GM19239 (cell line): ENCODE results near the gene EPHA6.
A peak's percentile ranks its signal among the peaks of the same experiment; 100 is the strongest.

ENCODE experiments used
- DNase-seq: peaks from one replicate; pipeline ENCODE4 v3.0.0; 2011; ENCODE audit warnings: low spot score; ENCODE audit not compliant: insufficient read length
- FAIRE-seq: peaks from 2 replicates; lab custom pipeline; 2011; peaks lifted over from hg19 to GRCh38; lab: Jason Lieb, UNC

Gene EPHA6

DNA sequence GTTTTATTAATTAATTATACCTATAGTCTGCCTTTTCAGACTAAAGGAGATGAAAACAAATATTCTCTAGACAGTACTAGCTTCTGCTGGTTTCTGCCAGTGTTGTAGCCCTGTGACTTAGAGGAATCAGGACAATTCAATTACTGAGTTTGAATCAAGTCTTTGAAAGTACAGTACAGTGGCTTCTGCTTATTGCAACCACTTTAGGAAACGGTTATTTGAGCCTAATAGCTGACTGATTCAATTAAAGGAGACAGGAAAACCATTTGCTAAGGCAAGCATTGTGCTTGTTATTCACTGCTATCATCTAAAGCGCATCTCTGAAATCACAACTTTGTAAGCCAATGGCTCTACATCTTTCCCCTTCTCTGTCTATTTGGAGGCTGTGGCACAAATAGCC lies 860.1 kb downstream of the EPHA6 start:
- FAIRE-seq: no peak
- DNase-seq: no peak

DNA sequence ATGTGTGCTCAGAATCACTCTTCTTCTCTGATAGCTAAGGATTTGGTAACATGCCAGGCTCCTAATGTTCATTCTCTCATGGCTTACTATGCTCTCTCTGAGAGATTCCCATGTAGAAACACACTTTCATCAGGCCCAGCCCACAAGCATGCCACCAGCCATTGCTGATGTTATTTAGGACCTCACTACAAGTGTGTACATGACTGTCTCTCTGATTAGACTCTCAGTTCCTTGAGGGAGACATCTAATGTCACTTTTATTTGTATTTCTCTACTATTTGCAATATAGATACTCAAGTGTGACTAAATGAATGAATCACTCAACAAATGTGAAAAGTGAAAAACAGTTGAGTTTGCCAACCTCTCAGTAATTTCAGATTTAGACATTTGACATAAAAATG lies 865.8 kb downstream of the EPHA6 start:
- FAIRE-seq (no peak), DNase-seq (no peak)

DNA sequence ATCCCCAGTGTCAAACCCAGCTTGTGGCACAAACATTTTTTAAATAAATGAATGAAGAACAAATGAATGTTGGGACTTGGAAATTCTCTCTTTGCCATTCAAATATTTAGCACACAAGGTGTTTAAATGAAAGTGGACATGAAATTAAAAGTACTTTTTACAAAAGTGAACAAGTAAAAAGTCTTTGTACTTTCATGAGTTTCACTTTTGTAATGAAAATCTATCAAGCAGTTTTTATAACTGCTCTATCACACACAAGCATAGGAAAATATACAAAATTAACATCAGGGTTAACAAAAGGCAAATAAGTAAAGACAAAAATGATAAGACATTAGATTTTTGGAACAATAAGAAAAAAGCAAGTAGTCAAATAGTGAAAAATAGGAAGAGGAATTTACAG lies 866.3 kb downstream of the EPHA6 start:
- no peak for FAIRE-seq

GRCh38 chr3:97684490-97684889 lies 870.1 kb downstream of the EPHA6 start:
- FAIRE-seq: no peak
- DNase-seq: no peak

More for the DNA sequence above, 866.3 kb downstream of the EPHA6 start:
- DNase-seq: no peak

GRCh38 chr3:97686258-97686657 lies 871.9 kb downstream of the EPHA6 start:
- FAIRE-seq: no peak
- no peak for DNase-seq

GRCh38 chr3:97687734-97688133 lies 873.3 kb downstream of the EPHA6 start:
- FAIRE-seq: no peak

GRCh38 chr3:97689111-97689510 lies 874.7 kb downstream of the EPHA6 start:
- DNase-seq (no peak), FAIRE-seq (no peak)

More at GRCh38 chr3:97687734-97688133, 873.3 kb downstream of the EPHA6 start:
- DNase-seq: no peak

GRCh38 chr3:97689962-97690361 lies 875.6 kb downstream of the EPHA6 start:
- FAIRE-seq (no peak), DNase-seq (no peak)

GRCh38 chr3:97691354-97691753 lies 877.0 kb downstream of the EPHA6 start:
- FAIRE-seq (no peak), DNase-seq (no peak)

- FAIRE-seq: no peak
- no peak for DNase-seq
Observed at GRCh38 chr3:97692389-97692788, 878.0 kb downstream of the EPHA6 start.

DNA sequence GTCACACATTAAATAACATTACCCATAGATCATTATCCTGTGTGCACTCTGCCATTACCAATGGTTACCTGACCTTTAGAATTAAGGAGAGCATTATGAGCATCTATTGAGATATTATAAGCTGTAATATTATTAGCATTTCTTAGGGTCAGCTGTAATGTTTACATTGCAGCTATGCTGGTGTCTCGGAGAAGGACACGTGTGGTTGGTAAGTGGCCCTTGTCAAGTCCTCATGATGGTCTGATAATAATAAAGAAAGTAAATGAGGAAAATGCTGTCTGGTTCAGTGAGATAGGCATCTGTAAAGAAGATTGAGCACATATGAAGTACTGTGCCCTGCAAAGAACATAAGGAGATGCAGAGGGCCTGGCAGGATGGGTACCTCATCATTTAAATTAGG lies 878.4 kb downstream of the EPHA6 start:
- FAIRE-seq (no peak), DNase-seq (no peak)

DNA sequence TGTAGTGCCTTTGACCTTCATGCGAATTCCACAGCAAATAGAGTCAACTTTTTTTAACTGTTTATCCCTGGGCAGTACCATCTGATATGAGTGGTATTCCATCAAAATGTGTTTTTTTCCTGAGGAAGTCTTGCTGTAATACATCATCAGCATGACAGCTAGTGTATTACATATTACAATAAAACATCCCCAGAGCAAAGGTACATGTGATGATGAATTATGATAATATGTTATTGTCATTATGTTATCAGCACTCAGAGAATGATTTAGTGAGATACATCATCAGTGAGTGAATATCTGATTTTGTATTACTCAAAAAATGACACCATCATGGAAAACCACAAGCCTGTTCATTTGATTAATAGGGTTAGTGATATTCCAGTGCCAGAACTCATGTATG lies 880.5 kb downstream of the EPHA6 start:
- FAIRE-seq: no peak
- no peak for DNase-seq

GRCh38 chr3:97698691-97699090 lies 884.3 kb downstream of the EPHA6 start:
- DNase-seq (no peak), FAIRE-seq (no peak)

DNA sequence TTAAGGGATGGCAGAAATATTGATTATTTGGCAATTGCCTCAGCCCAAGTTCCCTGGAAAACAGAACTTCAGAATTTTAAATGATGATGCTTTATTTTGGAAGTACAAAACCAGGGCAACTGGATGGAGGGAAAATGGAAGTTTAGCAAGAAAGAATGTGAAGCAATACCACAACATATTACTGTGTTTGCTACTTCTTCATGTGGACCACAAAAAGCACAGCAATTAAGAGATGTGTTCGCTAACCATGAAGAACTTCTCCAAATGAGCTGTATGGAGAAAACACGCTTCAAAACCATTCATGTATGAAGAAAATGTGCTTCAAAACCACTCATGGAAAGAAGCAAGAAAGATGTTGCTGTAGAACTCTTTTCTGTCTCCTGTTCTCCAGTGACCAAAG lies 885.5 kb downstream of the EPHA6 start:
- FAIRE-seq: no peak
- DNase-seq: no peak

GRCh38 chr3:97705764-97706163 lies 891.4 kb downstream of the EPHA6 start:
- FAIRE-seq (no peak), DNase-seq (no peak)

- no peak for FAIRE-seq
- no peak for DNase-seq
Observed at GRCh38 chr3:97706226-97706625, 891.8 kb downstream of the EPHA6 start.

GRCh38 chr3:97711654-97712053 lies 897.3 kb downstream of the EPHA6 start:
- no peak for DNase-seq
- FAIRE-seq: no peak

GRCh38 chr3:97712919-97713318 lies 898.5 kb downstream of the EPHA6 start:
- FAIRE-seq (no peak), DNase-seq (no peak)

DNA sequence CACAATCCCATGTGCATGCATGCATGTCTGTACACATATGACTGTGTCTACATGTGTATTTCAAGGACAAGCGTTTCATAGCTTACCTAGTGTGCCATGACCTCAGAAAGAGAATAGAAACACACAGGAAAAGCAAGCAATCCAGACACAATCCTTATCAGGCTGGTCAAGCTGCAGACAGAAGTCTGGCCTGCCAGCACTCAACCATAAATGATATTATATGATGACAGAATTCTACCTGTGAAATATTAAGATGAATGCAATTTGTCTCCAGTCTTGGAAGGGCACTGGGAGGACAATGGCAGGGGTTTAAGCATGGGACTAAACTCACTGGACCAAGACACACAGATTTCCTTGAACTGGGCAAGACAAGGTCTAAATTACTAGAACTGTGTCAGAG lies 899.2 kb downstream of the EPHA6 start:
- DNase-seq (no peak), FAIRE-seq (no peak)

GRCh38 chr3:97719156-97719821 lies 904.9 kb downstream of the EPHA6 start:
- FAIRE-seq (peak; percentile 81), DNase-seq (peak; percentile 31)

DNA sequence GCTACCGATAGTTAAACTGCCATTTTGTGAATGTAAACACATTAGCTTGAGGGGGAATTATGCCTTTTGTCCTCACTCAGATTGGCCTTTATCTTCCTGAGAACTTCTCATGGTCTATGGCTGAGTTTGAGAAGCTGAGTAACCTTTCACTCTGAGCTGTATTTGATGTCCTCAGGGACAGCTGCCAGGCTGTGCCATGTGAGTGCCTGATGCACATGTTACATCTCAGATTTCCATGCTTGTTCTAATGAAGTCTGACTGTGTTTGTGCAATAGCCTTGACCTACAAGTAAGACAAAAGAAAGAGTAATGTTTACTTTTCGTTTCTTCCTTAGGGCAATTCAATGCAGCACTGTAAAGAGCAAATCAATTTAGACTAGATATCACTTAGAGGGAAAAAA lies 906.0 kb downstream of the EPHA6 start:
- DNase-seq (no peak), FAIRE-seq (no peak)

- FAIRE-seq (no peak), DNase-seq (no peak)
Observed at GRCh38 chr3:97721446-97721845, 907.1 kb downstream of the EPHA6 start.

- DNase-seq (no peak), FAIRE-seq (no peak)
Observed at GRCh38 chr3:97736928-97737327, 922.5 kb downstream of the EPHA6 start.
